HEK293T (cell line): ENCODE measurements around the gene SCML1.

Source experiments
- BHLHE40 ChIP-seq: fragments of 450-650 bp; IDR thresholded peaks from 2 replicates; pipeline ENCODE4 v1.6.1; 2016; ENCODE audit warnings: mild to moderate bottlenecking, moderate library complexity, borderline replicate concordance
- CTBP1 ChIP-seq: fragments of 450-650 bp; IDR thresholded peaks from 2 replicates; pipeline ENCODE4 v1.6.1; 2016; ENCODE audit warnings: borderline replicate concordance
- ELF4 ChIP-seq: fragments of 450-650 bp; IDR thresholded peaks from 2 replicates; pipeline ENCODE4 v1.6.1; 2017; ENCODE audit warnings: antibody characterized with exemption
- FOXA1 ChIP-seq: fragments of 450-650 bp; IDR thresholded peaks from 2 replicates; pipeline ENCODE4 v1.6.1; 2016; ENCODE audit warnings: mild to moderate bottlenecking
- FOXM1 ChIP-seq: fragments of 450-650 bp; IDR thresholded peaks from 2 replicates; pipeline ENCODE4 v1.6.1; 2017; ENCODE audit warnings: mild to moderate bottlenecking, borderline replicate concordance
- SP1 ChIP-seq: fragments of 450-650 bp; IDR thresholded peaks from 2 replicates; pipeline ENCODE4 v1.6.1; 2017
- TARDBP ChIP-seq: fragments of 450-650 bp; IDR thresholded peaks from 2 replicates; pipeline ENCODE4 v1.6.1; 2016

DNA sequence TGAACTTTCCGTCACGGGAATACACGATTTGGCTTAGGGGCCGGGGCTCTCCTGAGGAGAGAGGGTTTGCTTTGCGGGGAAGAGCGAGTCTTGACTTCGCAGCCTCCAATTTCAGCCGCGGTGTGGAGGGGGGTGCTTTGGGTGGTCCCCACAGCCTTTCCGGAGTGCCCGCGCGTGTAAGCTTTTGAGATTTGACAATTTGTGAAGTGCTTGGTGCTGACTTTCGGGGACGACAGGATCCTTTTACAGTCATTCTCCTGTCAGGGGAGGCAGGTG, 355 bp downstream of the SCML1 start:
- TF ChIP-seq BHLHE40 (no peak), ELF4 (no peak), SP1 (no peak), FOXA1 (no peak), TARDBP (no peak), CTBP1 (no peak), FOXM1 (no peak)
